Parathyroid adenoma (tissue), 2 donors: Measurements from ENCODE around the gene GABPA.
A peak's percentile ranks its signal among the peaks of the same experiment; 100 is the strongest.
"Not testable (repeated sequence)": the region's sequence is repeated elsewhere in the genome, so short reads cannot be mapped to it uniquely, and the experiment has no call there.

Experiments used
- H2AFZ ChIP-seq: fragments of 300-600 bp; sonication (generic); one replicate; pipeline ENCODE4 v1.7.0; 2017; ENCODE audit warnings: antibody characterized with exemption, mild to moderate bottlenecking
- H3K27ac ChIP-seq: fragments of 300-600 bp; sonication (generic); one replicate; pipeline ENCODE4 v1.7.0; 2017
- H3K27me3 ChIP-seq: fragments of 300-600 bp; sonication (generic); one replicate; pipeline ENCODE4 v1.7.0; 2017; ENCODE audit warnings: low read length; ENCODE audit not compliant: control insufficient read depth, insufficient read depth
- H3K36me3 ChIP-seq: fragments of 300-600 bp; sonication (generic); one replicate; pipeline ENCODE4 v1.7.0; 2017; ENCODE audit warnings: low read length; ENCODE audit not compliant: control insufficient read depth, insufficient read depth
- H3K4me1 ChIP-seq: fragments of 300-600 bp; sonication (generic); one replicate; pipeline ENCODE4 v1.7.0; 2017; ENCODE audit warnings: control low read depth
- H3K4me2 ChIP-seq: fragments of 300-600 bp; sonication (generic); one replicate; pipeline ENCODE4 v1.7.0; 2017; ENCODE audit warnings: low read length
- H3K4me3 ChIP-seq: fragments of 300-600 bp; sonication (generic); one replicate; pipeline ENCODE4 v1.7.0; 2017; ENCODE audit warnings: low read depth, low read length
- H3K79me2 ChIP-seq: fragments of 300-600 bp; sonication (generic); one replicate; pipeline ENCODE4 v1.7.0; 2017; ENCODE audit warnings: control low read depth
- H3K9ac ChIP-seq: fragments of 300-600 bp; sonication (generic); one replicate; pipeline ENCODE4 v1.7.0; 2017; ENCODE audit warnings: mild to moderate bottlenecking
- H3K9me3 ChIP-seq: fragments of 300-600 bp; sonication (generic); one replicate; pipeline ENCODE4 v1.7.0; 2017; ENCODE audit warnings: low read length; ENCODE audit not compliant: control insufficient read depth
- TF ChIP-seq, protein P1 (sequence below): fragments of 300-600 bp; sonication (generic); IDR thresholded peaks from one replicate; pipeline ENCODE4 v1.7.0; 2017; ENCODE audit warnings: antibody characterized with exemption, mild to moderate bottlenecking
- donor health status: primary hyperparathyroidism.

GABPA gene

DNA sequence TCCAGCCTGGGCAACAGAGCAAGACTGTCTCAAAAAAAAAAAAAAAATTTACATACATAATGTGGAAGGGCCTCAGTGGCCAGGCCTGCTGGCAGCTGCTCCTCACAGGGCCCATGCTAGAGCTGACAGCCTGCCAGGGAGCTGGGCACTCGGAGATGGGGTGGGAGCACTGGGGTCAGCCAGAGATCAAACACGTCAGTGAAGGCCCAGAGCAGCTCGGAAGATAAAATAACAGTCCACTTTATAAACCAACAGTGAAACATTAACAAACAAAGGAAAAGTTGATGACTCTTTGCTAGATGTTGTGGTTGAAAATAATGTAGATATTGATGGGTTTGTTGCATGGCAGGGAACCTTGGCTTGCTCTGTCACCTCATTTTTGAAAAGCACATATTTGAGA lies 42.8 kb upstream of the GABPA start:
- no peak overlapping the region for H3K4me2 ChIP-seq
- no peaks in the 10 kb centered on the region for H3K27me3 ChIP-seq
- no peaks in the 10 kb centered on the region for H3K36me3 ChIP-seq
- H3K9me3 ChIP-seq = no peaks in the 10 kb centered on the region
- H3K27ac ChIP-seq = no peak overlapping the region
- H2AFZ ChIP-seq = no peak overlapping the region
- H3K9ac ChIP-seq = no peak overlapping the region
- H3K79me2 ChIP-seq = no peaks in the 10 kb centered on the region
- H3K4me3 ChIP-seq = no peak overlapping the region
- TF ChIP-seq, protein P1, sequence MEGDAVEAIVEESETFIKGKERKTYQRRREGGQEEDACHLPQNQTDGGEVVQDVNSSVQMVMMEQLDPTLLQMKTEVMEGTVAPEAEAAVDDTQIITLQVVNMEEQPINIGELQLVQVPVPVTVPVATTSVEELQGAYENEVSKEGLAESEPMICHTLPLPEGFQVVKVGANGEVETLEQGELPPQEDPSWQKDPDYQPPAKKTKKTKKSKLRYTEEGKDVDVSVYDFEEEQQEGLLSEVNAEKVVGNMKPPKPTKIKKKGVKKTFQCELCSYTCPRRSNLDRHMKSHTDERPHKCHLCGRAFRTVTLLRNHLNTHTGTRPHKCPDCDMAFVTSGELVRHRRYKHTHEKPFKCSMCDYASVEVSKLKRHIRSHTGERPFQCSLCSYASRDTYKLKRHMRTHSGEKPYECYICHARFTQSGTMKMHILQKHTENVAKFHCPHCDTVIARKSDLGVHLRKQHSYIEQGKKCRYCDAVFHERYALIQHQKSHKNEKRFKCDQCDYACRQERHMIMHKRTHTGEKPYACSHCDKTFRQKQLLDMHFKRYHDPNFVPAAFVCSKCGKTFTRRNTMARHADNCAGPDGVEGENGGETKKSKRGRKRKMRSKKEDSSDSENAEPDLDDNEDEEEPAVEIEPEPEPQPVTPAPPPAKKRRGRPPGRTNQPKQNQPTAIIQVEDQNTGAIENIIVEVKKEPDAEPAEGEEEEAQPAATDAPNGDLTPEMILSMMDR = no peak
- H3K4me1 ChIP-seq = no peaks in the 10 kb centered on the region

GRCh38 chr21:25695461-25695860 lies 39.3 kb upstream of the GABPA start:
- not testable (repeated sequence) for H3K4me3 ChIP-seq, H3K4me2 ChIP-seq, H3K36me3 ChIP-seq, H2AFZ ChIP-seq, H3K27me3 ChIP-seq, H3K27ac ChIP-seq, H3K4me1 ChIP-seq, H3K79me2 ChIP-seq, H3K9ac ChIP-seq, H3K9me3 ChIP-seq

GRCh38 chr21:25700741-25701140 lies 34.0 kb upstream of the GABPA start:
- H3K79me2 ChIP-seq = no peaks in the 10 kb centered on the region
- no peak overlapping the region for H2AFZ ChIP-seq
- no peak overlapping the region for H3K4me2 ChIP-seq
- H3K27ac ChIP-seq = no peak overlapping the region
- H3K4me3 ChIP-seq = no peak overlapping the region
- H3K27me3 ChIP-seq = no peaks in the 10 kb centered on the region
- TF ChIP-seq, protein P1 = no peak
- H3K36me3 ChIP-seq = no peaks in the 10 kb centered on the region
- H3K4me1 ChIP-seq = no peaks in the 10 kb centered on the region
- no peaks in the 10 kb centered on the region for H3K9me3 ChIP-seq
- no peak overlapping the region for H3K9ac ChIP-seq

- TF ChIP-seq, protein P1 = no peak
- Histone ChIP-seq H3K27ac (no peak overlapping the region), H3K4me2 (no peak overlapping the region), H3K36me3 (no peaks in the 10 kb centered on the region), H3K27me3 (no peaks in the 10 kb centered on the region), H3K4me3 (no peak overlapping the region), H2AFZ (no peak overlapping the region), H3K9ac (no peak overlapping the region), H3K9me3 (no peaks in the 10 kb centered on the region), H3K79me2 (no peaks in the 10 kb centered on the region), H3K4me1 (no peaks in the 10 kb centered on the region)
These were observed 33.2 kb upstream of the GABPA start for GRCh38 chr21:25701529-25701928.

GRCh38 chr21:25708467-25709065 lies 26.2 kb upstream of the GABPA start:
- Histone ChIP-seq H3K4me1 (no peaks in the 10 kb centered on the region), H3K9ac (no peak overlapping the region), H3K4me2 (no peak overlapping the region), H3K79me2 (no peaks in the 10 kb centered on the region), H3K36me3 (no peaks in the 10 kb centered on the region), H3K27ac (no peak overlapping the region), H3K4me3 (no peak overlapping the region), H2AFZ (peak overlapping the region; percentile 42), H3K27me3 (no peaks in the 10 kb centered on the region), H3K9me3 (no peaks in the 10 kb centered on the region)
- TF ChIP-seq, protein P1 = peak; percentile 73
